Activated CD4-positive, alpha-beta memory T cell treated with anti-CD3 and anti-CD28 coated beads, Interleukin-2, amount 10 ng/mL, durations not matched to agents 7 days and 5 days (primary cell): Measurements from ENCODE around the gene SLC9A9. TPM values are rescaled to one million over a fixed set of nuclear protein-coding genes. Genes with fewer than 3 reads are reported as not detected.
A peak's percentile ranks its signal among the peaks of the same experiment; 100 is the strongest.
"Not testable (repeated sequence)": the region's sequence is repeated elsewhere in the genome, so short reads cannot be mapped to it uniquely, and the experiment has no call there.

ENCODE experiments used
- CTCF ChIA-PET: fragments of 350-600 bp; sonication (Branson Sonifier 250); formaldehyde crosslinking; loops from one replicate; lab custom pipeline; 2021; ENCODE audit warnings: antibody characterized with exemption, inconsistent platforms; lab: Charles Lee
- POLR2A ChIA-PET: fragments of 350-600 bp; sonication (Branson Sonifier 250); formaldehyde crosslinking; loops from one replicate; lab custom pipeline; 2021; ENCODE audit warnings: antibody characterized with exemption; lab: Charles Lee
- DNase-seq: peaks from one replicate; pipeline ENCODE4 v3.0.0-alpha.2; 2020
- H3K27ac Mint-ChIP-seq: one replicate; pipeline ENCODE4 v1.8.0; 2021; ENCODE audit warnings: mild to moderate bottlenecking, mixed read lengths
- H3K27me3 Mint-ChIP-seq: one replicate; pipeline ENCODE4 v1.8.0; 2021; ENCODE audit warnings: mixed read lengths
- H3K36me3 Mint-ChIP-seq: one replicate; pipeline ENCODE4 v1.8.0; 2021; ENCODE audit warnings: low read depth, mixed read lengths
- H3K4me1 Mint-ChIP-seq: one replicate; pipeline ENCODE4 v1.8.0; 2021; ENCODE audit warnings: mixed read lengths
- H3K4me3 Mint-ChIP-seq: one replicate; pipeline ENCODE4 v1.8.0; 2021; ENCODE audit warnings: mild to moderate bottlenecking, mixed read lengths
- H3K9me3 Mint-ChIP-seq: one replicate; pipeline ENCODE4 v1.8.0; 2021; ENCODE audit warnings: mixed read lengths
- total RNA-seq, 2 experiments: library from RNA; stranded (reverse); gene quantifications; one replicate each; pipeline ENCODE4 v1.2.3, GENCODE V29; 2021

The SLC9A9 gene
- total RNA-seq, 2 experiments from 2014 or later = 16.9 to 18.5 TPM

DNA sequence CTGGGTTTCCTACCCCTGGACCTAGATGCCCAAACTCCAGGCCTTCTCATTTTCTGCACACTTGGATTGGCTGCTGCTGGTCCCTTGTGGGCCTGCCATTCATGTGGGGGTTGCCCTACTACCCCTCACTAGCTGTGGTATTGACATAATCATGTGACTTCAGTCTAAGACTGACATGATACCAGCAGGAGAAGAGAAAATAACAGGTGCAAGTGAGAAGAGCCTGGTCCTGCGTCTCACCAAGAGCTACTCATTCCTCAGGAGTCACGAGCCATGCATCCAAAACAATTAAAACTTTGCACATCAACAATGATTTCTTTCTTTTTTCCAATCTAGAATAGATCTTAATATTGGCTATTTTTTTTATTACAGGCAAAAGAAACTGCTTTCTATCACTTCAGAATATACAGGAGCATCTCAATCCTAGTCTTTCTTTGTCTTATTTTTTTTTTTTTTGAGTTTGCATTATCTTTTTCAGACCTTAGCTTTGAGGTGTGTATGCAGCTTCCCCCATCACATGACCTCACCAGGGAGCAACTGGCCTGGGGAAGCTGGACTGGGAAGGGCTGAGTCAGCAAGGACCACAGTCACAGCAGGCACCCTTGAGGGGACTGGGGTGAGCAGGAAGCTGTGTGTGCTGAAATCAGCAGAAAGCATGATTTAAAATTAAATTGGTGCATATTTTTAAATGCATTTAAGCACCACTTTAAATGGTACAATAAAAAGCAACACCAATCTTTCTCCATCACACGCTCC lies 27.6 kb downstream of the SLC9A9 start:
- peaks cover 3% of the 10 kb centered on the region for H3K9me3 Mint-ChIP-seq
- POLR2A ChIA-PET = no interaction called here
- no peak overlapping the region for H3K4me3 Mint-ChIP-seq
- H3K27ac Mint-ChIP-seq = no peak overlapping the region
- H3K36me3 Mint-ChIP-seq = peaks cover 24% of the 10 kb centered on the region
- no peaks in the 10 kb centered on the region for H3K27me3 Mint-ChIP-seq
- H3K4me1 Mint-ChIP-seq = peaks cover 40% of the 10 kb centered on the region
- CTCF ChIA-PET = interaction anchor here (1.4 kb wide), 1 partner anchor 151 kb away, joined by 3 read pairs; the partner anchor contains the start of gene DIPK2A
- no peak for DNase-seq

DNA sequence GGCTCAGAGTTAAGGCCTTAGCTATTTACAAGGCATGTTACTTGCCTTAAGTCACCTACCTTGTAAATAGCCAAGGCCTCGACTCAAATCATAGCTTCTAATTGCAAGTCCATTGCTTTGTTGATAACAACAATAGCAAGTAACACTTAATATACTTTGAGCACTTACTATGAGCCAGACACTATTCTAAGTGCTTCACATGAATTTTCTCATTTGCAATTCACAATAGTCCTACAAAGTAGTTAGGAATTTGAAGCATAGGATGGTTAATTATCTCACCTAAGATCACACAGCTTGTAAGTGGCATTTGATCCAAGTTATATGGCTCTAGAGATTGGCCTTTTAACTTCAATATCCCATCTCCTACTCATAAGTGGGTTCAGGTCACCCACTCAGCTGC lies 28.4 kb downstream of the SLC9A9 start:
- peaks cover 19% of the 10 kb centered on the region for H3K36me3 Mint-ChIP-seq
- CTCF ChIA-PET = interaction anchor here (1.4 kb wide), 1 partner anchor 152 kb away, joined by 3 read pairs; the partner anchor contains the start of gene DIPK2A
- DNase-seq = no peak

DNA sequence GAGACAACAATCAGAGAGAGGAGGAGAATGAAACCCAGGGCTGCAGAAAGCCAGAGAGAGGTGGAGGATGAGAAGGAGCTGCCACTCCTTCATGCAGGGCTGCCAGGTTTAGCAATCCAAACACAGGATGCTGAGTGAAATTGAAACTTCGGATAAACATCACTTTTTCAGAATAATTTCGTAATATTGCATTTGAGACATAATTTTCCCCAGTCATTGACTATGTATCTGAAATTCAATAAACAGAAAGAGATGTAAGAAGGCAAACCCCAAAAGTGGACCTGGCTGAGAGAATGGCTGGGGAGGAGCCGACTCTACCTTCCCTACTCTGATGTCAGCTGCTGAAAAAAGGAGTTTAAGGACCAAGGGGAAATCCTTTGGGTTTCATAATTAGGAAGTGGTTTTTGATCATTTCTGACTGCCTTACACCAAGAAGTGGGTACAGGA lies 33.8 kb downstream of the SLC9A9 start:
- ChIA-PET CTCF (no interaction called here), POLR2A (interaction anchor here (1.1 kb wide), 1 partner anchor 11 kb away, joined by 3 read pairs; no protein-coding TSS in a partner anchor)
- peak; percentile 35 for DNase-seq
- Mint-ChIP-seq H3K36me3 (peaks cover 21% of the 10 kb centered on the region), H3K4me1 (peaks cover 26% of the 10 kb centered on the region), H3K27ac (peak overlapping the region; percentile 54), H3K9me3 (peaks cover 3% of the 10 kb centered on the region), H3K4me3 (peak overlapping the region; percentile 3), H3K27me3 (no peaks in the 10 kb centered on the region)

More for the DNA sequence above, 28.4 kb downstream of the SLC9A9 start:
- POLR2A ChIA-PET = no interaction called here
- no peak overlapping the region for H3K4me3 Mint-ChIP-seq
- peaks cover 3% of the 10 kb centered on the region for H3K9me3 Mint-ChIP-seq
- H3K27ac Mint-ChIP-seq = no peak overlapping the region
- H3K27me3 Mint-ChIP-seq = no peaks in the 10 kb centered on the region
- peaks cover 38% of the 10 kb centered on the region for H3K4me1 Mint-ChIP-seq

DNA sequence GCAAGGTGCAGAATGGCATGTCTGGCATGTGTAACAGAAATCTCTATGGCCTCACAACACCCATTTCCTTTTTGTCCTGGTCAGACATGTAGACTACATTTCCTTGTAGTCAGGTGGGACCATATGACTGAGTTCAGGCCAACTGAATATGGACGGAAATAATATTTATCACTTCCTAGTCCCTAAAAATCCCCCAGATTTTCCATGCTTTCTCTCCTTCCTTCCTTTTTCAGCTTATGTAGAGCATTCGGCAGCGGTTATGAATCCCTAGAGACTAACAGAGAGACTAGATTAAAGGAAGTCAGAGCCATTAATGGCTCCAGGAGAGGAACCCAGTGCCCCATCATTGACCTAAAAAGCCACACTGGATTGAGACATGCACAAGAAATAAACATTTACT lies 35.8 kb downstream of the SLC9A9 start:
- H3K4me3 Mint-ChIP-seq = no peak overlapping the region
- peaks cover 3% of the 10 kb centered on the region for H3K9me3 Mint-ChIP-seq
- CTCF ChIA-PET = interaction anchor here (0.8 kb wide), 1 partner anchor 32 kb away, joined by 3 read pairs; no protein-coding TSS in a partner anchor
- no peak overlapping the region for H3K27ac Mint-ChIP-seq
- no peak for DNase-seq
- H3K27me3 Mint-ChIP-seq = no peaks in the 10 kb centered on the region
- H3K36me3 Mint-ChIP-seq = peaks cover 19% of the 10 kb centered on the region
- POLR2A ChIA-PET = interaction anchor here (1.4 kb wide), 1 partner anchor 13 kb away, joined by 3 read pairs; no protein-coding TSS in a partner anchor
- peaks cover 34% of the 10 kb centered on the region for H3K4me1 Mint-ChIP-seq

DNA sequence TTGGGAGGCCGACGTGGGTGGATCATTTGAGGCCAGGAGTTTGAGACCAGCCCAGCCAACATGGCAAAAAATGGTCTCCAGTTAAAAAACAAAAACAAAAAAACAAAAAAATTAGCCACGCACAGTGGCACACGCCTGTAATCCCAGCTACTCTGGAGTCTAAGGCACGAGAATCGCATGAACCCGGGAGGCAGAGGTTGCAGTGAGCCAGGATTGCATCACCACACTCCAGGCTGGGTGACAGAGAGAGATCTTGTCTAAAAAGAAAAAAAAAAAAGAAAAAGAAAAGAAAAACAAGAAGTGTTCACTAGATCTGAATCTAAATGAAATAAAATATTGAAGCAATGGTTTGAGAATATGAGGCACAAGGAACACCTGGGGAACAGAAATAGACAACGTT lies 36.7 kb downstream of the SLC9A9 start:
- CTCF ChIA-PET = interaction anchor here (0.8 kb wide), 1 partner anchor 33 kb away, joined by 3 read pairs; no protein-coding TSS in a partner anchor
- POLR2A ChIA-PET = interaction anchor here (1.4 kb wide), 1 partner anchor 14 kb away, joined by 3 read pairs; no protein-coding TSS in a partner anchor
- Mint-ChIP-seq H3K27me3 (no peaks in the 10 kb centered on the region), H3K36me3 (peaks cover 15% of the 10 kb centered on the region), H3K4me1 (peaks cover 34% of the 10 kb centered on the region), H3K4me3 (no peak overlapping the region), H3K9me3 (peaks cover 3% of the 10 kb centered on the region), H3K27ac (no peak overlapping the region)
- no peak for DNase-seq

DNA sequence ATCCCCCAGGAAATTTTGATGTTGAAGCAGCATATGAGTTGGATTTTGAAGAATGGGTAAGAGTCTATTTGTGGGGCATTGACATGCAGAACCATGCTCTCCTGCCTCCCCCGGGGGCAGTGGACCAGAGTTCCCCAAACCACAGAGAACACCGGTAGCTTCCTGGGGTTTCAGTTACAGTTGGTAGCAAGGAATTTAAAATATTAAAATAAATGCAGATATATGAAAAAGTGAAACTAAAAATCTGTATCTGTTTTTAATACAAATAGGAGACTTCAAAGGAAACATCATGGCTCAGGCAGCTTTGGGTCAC lies 37.4 kb downstream of the SLC9A9 start:
- H3K4me1 Mint-ChIP-seq = peaks cover 33% of the 10 kb centered on the region
- H3K27ac Mint-ChIP-seq = no peak overlapping the region
- no peaks in the 10 kb centered on the region for H3K9me3 Mint-ChIP-seq
- DNase-seq = no peak
- H3K36me3 Mint-ChIP-seq = peaks cover 12% of the 10 kb centered on the region
- no peaks in the 10 kb centered on the region for H3K27me3 Mint-ChIP-seq
- ChIA-PET POLR2A (interaction anchor here (1.4 kb wide), 1 partner anchor 14 kb away, joined by 3 read pairs; no protein-coding TSS in a partner anchor), CTCF (no interaction called here)
- H3K4me3 Mint-ChIP-seq = no peak overlapping the region

DNA sequence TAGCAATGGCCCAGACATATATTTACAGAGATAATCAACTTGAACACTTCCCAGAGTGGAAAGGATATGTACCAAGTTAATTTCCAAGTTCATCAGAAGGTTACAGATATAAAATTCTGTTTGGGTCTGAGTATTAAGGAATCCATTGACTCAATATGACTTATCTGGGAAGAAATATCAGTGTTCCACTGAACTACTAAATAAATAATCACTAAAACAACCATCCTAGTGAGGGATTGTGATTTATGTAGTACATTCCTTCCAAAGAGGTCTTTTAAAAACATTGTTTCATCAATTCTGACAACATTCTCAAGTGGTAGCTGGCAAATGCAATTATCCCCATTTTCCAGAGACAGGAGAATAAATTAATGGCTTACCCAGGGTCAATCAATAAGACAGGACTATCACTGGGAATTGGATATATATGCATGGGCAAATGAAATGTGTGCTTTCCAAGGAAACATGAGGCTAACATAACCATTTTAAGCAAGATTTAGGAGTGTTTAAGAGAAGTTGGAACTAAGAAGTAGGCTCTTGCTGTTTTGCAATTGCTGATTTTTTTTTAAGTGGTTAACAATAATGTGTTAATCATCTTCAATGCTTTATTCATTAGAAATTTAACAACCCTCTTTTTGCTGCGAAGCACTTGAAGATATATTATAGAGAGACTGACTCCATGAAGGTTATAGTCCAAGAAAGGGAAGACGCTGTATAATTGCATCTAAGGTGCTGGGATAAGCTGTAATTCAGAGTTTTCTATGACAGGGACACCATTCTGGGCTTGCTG lies 37.9 kb downstream of the SLC9A9 start:
- peaks cover 10% of the 10 kb centered on the region for H3K36me3 Mint-ChIP-seq
- H3K4me1 Mint-ChIP-seq = peaks cover 31% of the 10 kb centered on the region
- DNase-seq = no peak
- no peak overlapping the region for H3K4me3 Mint-ChIP-seq
- H3K9me3 Mint-ChIP-seq = no peaks in the 10 kb centered on the region
- CTCF ChIA-PET = no interaction called here
- H3K27me3 Mint-ChIP-seq = no peaks in the 10 kb centered on the region
- POLR2A ChIA-PET = no interaction called here
- H3K27ac Mint-ChIP-seq = no peak overlapping the region

DNA sequence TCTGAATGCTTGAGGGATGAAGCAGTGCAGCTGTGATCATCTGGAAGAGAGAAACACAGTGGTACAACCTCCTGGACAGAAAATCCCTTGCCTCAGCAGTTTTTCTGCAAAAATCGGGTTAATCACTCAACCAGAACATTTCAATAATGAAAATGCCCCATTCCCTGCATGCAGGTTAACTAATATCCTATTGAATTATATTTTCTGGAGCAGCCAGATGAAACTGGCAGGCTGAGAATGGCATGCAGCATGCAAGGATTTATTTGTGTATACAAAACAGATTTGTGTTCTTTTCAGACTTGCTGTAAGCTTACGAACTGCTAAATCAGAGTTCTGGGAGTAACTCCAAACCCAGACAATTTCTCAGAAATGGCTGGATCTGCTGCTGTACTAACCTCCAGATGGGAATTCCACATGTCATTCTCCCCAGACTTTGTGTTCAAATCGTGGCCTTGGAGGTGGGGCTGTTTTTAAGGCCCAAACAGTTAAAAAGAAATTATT lies 39.1 kb downstream of the SLC9A9 start:
- Mint-ChIP-seq H3K4me3 (no peak overlapping the region), H3K27me3 (no peaks in the 10 kb centered on the region), H3K27ac (no peak overlapping the region), H3K4me1 (peaks cover 20% of the 10 kb centered on the region), H3K36me3 (peaks cover 7% of the 10 kb centered on the region), H3K9me3 (no peaks in the 10 kb centered on the region)
- DNase-seq = no peak
- ChIA-PET CTCF (no interaction called here), POLR2A (no interaction called here)

DNA sequence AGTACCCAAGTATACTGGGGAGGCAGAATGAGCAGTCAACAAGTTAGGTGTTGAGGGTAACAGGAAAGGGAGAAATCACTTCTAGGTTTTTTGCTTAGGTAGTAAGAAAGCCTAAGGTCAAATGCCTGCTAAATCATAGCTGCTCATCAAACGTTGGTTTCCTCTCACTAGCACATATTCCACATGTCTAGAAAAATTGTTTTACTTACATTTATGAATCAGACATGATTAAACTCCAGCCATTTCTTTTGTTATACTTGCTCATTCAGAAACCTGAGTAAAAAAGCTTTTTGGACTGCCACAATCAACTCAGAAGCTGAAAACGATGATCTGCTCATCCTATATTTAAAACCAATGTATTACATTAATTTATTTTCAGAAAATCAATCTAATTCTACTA lies 40.2 kb downstream of the SLC9A9 start:
- no peaks in the 10 kb centered on the region for H3K27me3 Mint-ChIP-seq
- CTCF ChIA-PET = interaction anchor here (0.7 kb wide), 1 partner anchor 32 kb away, joined by 3 read pairs; no protein-coding TSS in a partner anchor
- H3K4me1 Mint-ChIP-seq = peaks cover 11% of the 10 kb centered on the region
- no peak overlapping the region for H3K4me3 Mint-ChIP-seq
- no peak for DNase-seq
- POLR2A ChIA-PET = no interaction called here
- no peak overlapping the region for H3K27ac Mint-ChIP-seq
- H3K9me3 Mint-ChIP-seq = no peaks in the 10 kb centered on the region
- H3K36me3 Mint-ChIP-seq = peaks cover 5% of the 10 kb centered on the region

DNA sequence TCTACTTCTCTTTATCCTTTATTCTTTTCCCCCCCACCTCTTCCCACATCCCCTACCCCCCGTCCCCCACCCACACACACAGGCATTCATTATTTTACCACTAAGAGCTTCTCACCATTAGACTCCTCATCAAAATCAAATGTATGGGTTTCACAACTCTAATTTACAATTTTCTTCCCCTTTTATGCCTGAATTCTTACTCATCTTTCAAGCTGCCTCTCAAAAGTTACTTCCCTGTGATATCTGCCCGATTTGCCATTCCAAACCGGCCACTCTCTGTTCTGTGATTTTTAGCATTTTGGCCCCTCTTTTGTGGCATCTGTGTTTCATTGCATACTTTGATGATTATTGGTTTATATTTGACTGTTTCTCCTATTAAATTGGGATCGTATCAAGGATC lies 42.2 kb downstream of the SLC9A9 start:
- CTCF ChIA-PET = no interaction called here
- no peaks in the 10 kb centered on the region for H3K9me3 Mint-ChIP-seq
- POLR2A ChIA-PET = no interaction called here
- DNase-seq = no peak
- H3K4me3 Mint-ChIP-seq = no peak overlapping the region
- H3K36me3 Mint-ChIP-seq = no peaks in the 10 kb centered on the region
- peaks cover 11% of the 10 kb centered on the region for H3K4me1 Mint-ChIP-seq
- no peak overlapping the region for H3K27ac Mint-ChIP-seq
- H3K27me3 Mint-ChIP-seq = no peaks in the 10 kb centered on the region

DNA sequence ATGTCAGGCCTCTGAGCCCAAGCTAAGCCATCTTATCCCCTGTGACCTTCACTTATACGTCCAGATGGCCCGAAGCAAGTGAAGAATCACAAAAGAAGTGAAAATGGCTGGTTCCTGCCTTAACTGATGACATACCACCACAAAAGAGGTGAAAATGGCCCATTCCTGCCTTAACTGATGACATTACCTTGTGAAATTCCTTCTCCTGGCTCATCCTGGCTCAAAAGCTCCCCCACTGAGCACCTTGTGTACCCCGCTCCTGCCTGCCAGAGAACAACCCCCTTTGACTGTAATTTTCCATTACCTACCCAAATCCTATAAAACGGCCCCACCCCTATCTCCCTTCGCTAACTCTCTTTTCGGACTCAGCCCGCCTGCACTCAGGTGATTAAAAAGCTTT lies 42.8 kb downstream of the SLC9A9 start:
- CTCF ChIA-PET, H3K27ac Mint-ChIP-seq, H3K36me3 Mint-ChIP-seq, H3K9me3 Mint-ChIP-seq, DNase-seq, H3K4me3 Mint-ChIP-seq, POLR2A ChIA-PET, H3K27me3 Mint-ChIP-seq, H3K4me1 Mint-ChIP-seq: not testable (repeated sequence)

DNA sequence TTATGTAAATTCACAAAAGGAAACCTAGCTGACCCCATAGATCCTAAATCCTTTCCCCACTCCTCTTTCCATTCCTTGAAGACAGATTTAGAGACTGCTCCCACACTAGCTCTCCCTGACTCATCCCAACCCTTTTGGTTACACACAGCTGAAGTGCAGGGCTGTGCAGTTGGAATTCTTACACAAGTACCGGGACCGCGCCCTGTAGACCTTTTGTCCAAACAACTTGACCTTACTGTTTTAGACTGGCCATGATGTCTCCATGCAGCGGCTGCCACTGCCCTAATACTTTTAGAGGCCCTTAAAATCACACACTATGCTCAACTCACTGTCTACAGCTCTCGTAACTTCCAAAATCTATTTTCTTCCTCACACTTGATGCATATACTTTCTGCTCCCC lies 47.2 kb downstream of the SLC9A9 start:
- H3K4me3 Mint-ChIP-seq, POLR2A ChIA-PET, H3K4me1 Mint-ChIP-seq, H3K36me3 Mint-ChIP-seq, H3K9me3 Mint-ChIP-seq, H3K27me3 Mint-ChIP-seq, DNase-seq, H3K27ac Mint-ChIP-seq, CTCF ChIA-PET: not testable (repeated sequence)

DNA sequence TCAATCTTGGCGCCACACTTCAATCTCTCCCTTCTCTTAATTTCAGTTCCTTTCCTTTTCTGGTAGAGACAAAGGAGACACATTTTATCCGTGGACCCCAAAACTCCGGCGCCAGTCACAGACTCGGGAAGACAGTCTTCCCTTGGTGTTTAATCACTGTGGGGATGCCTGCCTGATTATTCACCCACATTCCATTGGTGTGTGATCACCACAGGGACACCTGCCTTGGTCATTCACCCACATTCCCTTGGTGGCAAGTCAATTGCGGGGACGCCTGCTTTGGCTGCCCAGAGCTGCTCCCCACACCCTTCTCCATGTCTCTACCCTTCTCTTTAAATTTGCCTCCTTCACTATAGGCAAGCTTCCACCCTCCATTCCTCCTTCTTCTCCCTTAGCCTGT lies 50.1 kb downstream of the SLC9A9 start:
- H3K4me1 Mint-ChIP-seq, CTCF ChIA-PET, DNase-seq, H3K27me3 Mint-ChIP-seq, POLR2A ChIA-PET, H3K36me3 Mint-ChIP-seq, H3K9me3 Mint-ChIP-seq, H3K4me3 Mint-ChIP-seq, H3K27ac Mint-ChIP-seq: not testable (repeated sequence)
